GM10266 (cell line): ENCODE measurements around the gene CYP4F8.
"Not testable (repeated sequence)": the region's sequence is repeated elsewhere in the genome, so short reads cannot be mapped to it uniquely, and the experiment has no call there.

ENCODE experiments used
- DNase-seq: peaks from one replicate; pipeline ENCODE4 v3.0.0; 2012; ENCODE audit errors: extremely low spot score
- TF ChIP-seq, protein P1 (sequence below): IDR thresholded peaks from 2 replicates; pipeline ENCODE4 v1.5.1; 2012; ENCODE audit warnings: mild to moderate bottlenecking, low read depth; ENCODE audit not compliant: control insufficient read depth, insufficient read depth; ENCODE audit errors: missing control alignments

The CYP4F8 gene

GRCh38 chr19:15595069-15595468, 19.9 kb upstream of the CYP4F8 start:
- DNase-seq, result no peak
- TF ChIP-seq, protein P1, sequence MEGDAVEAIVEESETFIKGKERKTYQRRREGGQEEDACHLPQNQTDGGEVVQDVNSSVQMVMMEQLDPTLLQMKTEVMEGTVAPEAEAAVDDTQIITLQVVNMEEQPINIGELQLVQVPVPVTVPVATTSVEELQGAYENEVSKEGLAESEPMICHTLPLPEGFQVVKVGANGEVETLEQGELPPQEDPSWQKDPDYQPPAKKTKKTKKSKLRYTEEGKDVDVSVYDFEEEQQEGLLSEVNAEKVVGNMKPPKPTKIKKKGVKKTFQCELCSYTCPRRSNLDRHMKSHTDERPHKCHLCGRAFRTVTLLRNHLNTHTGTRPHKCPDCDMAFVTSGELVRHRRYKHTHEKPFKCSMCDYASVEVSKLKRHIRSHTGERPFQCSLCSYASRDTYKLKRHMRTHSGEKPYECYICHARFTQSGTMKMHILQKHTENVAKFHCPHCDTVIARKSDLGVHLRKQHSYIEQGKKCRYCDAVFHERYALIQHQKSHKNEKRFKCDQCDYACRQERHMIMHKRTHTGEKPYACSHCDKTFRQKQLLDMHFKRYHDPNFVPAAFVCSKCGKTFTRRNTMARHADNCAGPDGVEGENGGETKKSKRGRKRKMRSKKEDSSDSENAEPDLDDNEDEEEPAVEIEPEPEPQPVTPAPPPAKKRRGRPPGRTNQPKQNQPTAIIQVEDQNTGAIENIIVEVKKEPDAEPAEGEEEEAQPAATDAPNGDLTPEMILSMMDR, result no peak

DNA sequence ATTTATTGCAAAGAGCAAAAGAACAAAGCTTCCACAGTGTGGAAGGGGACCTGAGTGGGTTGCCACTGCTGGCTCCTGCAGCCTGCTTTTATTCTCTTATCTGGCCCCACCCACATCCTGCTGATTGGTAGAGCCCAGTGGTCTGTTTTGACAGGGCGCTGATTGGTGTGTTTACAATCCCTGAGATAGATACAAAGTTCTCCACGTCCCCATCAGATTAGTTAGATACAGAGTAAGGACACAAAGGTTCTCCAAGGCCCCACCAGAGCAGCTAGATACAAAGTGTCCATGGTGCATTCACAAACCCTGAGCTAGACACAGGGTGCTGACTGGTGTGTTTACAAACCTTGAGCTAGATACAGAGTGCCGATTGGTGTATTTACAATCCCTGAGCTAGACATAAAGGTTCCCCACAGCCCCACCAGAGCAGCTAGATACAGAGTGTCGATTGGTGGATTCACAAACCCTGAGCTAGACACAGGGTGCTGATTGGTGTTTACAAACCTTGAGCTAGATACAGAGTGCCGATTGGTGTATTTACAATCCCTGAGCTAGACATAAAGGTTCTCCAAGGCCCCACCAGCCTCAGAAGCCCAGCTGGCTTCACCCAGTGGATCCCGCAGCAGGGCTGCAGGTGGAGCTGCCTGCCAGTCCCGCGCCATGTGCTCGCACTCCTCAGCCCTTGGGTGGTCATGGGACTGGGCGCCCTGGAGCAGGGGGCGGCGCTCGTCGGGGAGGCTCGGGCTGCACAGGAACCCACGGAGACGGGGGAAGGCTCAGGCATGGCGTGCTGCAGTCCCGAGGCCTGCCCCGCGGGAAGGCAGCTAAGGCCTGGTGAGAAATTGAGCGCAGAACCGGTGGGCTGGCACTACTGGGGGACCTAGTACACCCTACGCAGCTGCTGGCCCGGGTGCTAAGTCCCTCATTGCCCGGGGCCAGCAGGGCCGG, 6.8 kb upstream of the CYP4F8 start:
- DNase-seq, result not testable (repeated sequence)

- TF ChIP-seq, protein P1, result no peak
- no peak for DNase-seq
Measured at GRCh38 chr19:15609261-15609660, 5.8 kb upstream of the CYP4F8 start.

- TF ChIP-seq, protein P1, result no peak
- no peak for DNase-seq
Measured at GRCh38 chr19:15612342-15612741, 2.7 kb upstream of the CYP4F8 start.

GRCh38 chr19:15613338-15613737, 1.7 kb upstream of the CYP4F8 start:
- TF ChIP-seq, protein P1, result no peak
- DNase-seq, result no peak

DNA sequence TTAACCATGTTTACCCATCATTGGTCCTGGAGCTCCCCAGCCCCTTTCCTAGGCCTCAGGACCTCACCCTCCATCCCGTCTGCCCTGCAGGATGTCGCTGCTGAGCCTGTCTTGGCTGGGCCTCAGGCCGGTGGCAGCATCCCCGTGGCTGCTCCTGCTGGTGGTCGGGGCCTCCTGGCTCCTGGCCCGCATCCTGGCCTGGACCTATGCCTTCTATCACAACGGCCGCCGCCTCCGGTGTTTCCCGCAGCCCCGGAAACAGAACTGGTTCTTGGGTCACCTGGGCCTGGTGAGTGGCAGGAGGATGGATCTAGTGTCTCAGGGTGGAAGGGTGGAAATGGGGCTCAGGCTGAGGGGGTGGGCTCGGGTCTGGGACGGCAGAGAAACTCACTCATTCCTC, 508 bp downstream of the CYP4F8 start:
- TF ChIP-seq, protein P1, result no peak
- no peak for DNase-seq

DNA sequence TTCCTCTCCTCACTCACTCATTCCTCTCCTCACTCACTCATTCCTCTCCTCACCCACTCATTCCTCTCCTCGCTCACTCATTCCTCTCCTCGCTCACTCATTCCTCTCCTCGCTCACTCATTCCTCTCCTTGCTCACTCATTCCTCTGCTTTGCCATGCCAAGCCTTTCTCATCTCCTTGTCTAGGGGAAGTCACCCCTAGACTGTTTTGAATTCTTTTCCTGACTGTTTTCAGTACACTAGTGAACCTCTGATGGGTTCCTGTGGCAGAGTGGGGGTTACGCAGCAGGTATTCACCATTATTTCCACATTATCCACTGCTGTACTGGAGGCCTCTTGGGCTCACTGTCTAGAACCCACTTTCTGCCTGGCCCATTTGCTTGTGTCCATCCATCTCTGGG, 1.2 kb downstream of the CYP4F8 start:
- TF ChIP-seq, protein P1, result no peak
- no peak for DNase-seq
